GM04504 (cell line): ENCODE data around the gene NRXN3.
A peak's percentile ranks its signal among the peaks of the same experiment; 100 is the strongest.

Experiments
- DNase-seq: peaks from one replicate; pipeline ENCODE4 v3.0.0-alpha.2; 2012; ENCODE audit warnings: low read depth

The NRXN3 gene

DNA sequence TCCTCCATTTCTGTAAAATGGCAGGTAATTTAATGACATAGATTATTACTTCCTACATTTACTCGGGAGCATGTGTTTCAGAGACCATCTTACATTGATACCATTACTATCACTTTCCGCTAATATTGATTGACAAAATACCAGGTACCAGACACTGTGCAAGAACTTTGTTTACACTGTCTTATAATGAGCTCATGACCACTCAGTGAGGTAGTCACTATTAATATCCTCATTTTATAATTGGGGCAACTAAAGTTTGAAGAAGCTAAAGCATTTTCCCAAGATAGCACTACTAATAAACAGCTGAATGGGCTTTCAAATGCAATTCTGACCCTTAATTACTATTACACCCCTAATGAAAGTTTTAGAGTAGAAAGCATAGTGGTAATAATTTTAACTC is 1306.4 kb downstream of the NRXN3 start:
- no peak for DNase-seq

DNA sequence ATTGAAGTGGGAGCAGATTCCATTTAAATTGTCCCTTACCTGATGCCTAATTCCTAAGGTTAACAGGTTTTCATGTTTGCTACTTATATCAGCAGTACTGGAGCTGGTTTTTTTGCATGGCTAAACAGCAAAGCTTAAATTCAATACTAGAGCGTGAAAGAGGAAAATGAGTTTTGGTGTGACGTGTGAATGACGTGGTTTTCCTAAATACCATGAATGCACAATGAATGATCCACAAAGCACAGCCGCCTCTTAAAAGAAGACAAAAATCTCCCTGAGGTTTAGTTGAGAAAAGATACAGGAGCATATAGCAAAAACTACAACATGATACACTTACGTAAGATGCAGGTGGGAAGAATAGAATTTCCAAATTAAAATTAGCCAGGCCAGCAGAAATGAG is 1310.0 kb downstream of the NRXN3 start:
- no peak for DNase-seq

DNA sequence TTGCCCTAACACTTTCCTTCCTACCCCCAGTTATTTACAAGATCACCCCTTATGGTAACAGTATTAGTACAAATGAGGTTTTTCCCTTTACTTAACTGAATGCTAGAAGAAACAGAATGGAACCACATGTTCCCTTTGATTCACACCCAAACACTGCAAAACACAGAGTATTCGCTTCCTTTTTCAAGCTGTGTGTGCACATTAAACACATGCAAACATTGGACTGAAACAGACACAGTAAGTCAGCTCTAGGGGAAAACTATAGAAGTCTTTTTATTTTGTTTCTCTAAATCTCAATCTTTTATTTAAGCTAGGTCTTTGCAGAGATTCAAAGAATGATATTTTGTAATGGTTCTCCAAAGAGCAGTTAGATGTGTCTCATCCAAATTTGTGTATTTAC is 1312.7 kb downstream of the NRXN3 start:
- DNase-seq: no peak

DNA sequence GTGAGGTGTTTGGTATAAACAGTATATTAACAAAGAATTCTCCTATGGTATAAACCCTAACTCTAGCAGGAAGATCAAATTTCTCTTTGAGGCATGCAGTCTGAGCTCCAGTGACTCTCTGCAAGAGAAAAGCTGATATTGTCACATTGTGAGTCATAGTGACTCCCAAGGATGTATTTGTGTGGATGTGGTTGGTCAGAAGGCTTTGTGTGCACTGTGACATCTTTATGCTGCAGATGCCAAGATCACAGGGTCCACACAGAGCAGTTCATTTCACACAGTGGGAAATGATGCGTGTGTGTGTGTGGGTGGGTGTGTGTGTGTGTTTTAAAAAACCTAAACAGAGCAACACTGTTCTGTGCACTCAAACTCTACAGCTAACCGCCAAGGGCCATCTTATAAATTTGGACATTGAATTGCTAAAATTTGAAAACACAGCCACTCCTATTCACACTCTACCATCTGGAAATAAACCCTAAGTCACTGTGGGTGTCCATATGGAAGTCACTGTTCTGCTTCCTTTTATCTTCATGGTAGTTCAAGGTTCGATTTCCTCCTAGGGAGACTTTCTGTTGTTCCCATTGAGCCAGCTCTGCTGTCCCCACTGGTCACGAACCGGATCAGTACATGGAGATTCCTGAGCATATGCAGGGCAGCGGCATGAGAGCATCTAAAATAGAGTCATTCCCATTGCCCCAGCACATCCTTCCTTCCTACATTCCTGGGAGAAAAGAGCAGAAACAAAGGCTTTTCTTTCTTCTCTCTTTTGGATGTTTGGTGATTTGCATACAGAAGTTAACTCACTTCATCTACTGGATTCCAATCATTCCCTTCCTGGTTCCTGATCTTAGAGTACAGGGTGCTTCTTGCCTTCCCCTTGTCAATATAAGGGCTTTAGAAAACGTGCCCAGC is 1313.6 kb downstream of the NRXN3 start:
- peak; percentile 6 for DNase-seq

DNA sequence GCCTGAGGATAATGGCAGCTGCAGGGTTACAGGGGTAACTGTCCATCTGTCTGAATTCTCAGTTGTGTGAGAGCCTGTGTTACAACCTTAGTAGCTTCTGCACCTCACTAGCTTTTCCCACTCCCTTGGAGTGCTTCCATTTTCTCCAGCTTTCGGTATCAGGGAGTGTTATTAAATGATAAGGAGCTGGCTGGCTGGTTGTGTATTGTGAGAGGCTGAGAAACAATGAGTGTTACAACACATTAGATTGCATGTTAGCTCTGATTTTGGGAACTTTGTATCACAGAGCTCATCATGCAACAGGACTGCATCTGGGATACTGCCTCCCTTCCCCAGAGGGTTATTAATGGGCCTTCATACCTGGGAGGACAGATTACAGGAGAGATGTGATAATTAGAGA is 1317.5 kb downstream of the NRXN3 start:
- no peak for DNase-seq

DNA sequence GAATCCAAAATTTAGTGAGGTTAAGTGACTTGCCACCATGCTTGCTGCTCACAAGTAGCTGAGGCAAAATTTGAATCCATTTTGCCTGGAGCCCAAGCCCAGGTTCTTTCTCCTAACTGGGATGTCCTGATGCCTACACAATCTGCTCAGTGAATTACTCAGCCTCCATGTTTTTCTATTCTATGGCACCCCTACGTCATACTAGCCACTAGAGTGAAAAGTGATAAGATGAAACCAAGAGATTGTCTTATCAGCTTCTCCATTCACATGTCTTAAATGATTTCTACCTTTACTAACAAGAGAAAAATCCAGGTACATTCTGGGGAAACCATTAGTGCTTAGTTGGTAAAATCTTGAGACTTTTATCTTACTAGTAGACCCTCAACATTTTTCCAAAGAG is 1321.0 kb downstream of the NRXN3 start:
- DNase-seq: no peak

DNA sequence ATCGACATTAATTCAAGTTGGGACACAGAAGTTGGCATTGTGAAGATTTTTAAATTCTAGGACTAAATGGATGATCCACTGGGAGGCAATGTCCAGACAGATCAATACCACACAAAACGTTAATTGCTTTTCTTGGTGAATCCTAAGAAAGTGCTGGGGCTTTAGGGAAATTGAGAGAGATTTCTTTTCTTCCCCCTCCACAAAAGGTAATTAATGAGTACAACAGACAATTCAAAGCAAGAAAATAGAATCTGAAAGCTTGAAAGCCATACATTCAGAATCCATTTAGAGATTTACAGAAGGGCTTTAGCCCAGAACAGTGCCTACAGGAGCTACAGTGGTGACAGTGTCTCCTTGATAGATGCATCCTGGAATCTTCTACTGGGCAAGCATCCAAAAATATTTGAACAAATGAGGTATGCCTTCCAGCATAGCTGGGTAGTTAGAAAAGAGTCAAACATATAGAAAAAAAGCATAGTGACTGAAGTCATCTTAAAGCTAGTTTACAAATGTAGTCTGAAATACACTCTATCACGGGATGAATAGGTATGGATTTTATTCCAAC is 1323.0 kb downstream of the NRXN3 start:
- no peak for DNase-seq

DNA sequence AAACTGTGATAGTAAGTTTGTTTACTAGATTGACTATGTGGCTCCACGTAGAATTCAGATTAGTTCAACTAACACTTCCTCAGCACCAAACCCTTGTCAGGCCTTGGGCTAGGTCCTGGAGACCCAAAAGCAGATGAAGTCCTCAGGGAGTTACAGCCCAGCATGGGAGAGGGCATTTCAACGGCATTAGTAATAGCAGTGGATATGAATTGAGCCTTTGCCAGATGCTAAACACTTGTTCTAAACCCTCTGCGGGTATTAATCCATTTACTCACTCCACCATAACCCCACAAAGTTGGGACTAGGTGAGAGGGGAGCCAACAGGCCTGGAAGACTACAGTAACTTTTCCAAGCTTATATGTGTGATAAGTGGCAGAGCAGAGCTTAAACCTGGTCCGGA is 1326.5 kb downstream of the NRXN3 start:
- DNase-seq: no peak

DNA sequence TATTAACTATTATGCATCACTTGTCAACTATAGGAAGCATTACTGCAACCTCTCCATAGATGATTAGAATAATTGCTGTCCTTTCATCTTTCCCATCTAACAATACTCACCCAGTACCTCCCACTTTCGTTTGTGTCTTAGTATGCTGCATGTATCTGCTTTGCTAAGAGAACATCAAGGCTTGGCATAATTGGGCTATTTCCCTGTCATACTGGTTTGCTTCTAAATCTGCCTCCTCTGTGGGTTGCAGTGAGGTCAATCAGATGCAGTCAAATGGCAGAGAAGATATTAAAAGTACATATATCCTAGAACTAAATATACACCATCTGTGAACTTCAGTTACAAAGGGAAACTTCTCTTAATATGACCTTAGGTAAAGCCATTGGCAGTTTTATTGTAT is 1330.3 kb downstream of the NRXN3 start:
- DNase-seq: no peak

DNA sequence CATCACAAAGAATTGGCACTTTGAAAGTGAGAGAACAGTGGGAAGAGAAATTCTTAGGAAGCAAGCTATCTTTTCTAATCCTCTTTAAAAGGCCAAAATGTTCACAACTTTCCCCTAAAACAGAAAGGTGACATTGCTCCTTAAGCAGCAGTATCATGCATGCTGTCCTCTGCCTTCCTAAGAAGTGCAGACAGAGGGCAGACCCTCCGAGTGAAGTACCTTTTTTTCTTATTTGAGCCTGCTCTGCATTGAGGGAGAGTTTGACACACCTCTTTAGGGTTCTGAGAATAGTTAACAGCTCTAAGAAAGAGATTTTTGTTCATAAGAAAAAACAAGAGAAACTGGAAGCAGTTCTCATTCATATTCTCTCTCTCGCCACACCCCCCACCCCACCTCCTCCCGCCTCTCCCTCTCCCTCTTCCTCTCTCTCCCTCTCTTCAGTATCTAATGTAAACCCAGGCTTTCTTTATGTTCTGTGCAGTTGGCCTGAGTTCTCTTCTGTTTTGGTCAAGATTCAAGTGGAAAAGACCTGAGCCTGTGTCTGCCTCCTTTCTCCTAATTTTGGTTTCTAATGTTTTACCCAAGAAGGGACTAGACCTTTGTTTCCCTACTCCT is 1332.1 kb downstream of the NRXN3 start:
- no peak for DNase-seq

DNA sequence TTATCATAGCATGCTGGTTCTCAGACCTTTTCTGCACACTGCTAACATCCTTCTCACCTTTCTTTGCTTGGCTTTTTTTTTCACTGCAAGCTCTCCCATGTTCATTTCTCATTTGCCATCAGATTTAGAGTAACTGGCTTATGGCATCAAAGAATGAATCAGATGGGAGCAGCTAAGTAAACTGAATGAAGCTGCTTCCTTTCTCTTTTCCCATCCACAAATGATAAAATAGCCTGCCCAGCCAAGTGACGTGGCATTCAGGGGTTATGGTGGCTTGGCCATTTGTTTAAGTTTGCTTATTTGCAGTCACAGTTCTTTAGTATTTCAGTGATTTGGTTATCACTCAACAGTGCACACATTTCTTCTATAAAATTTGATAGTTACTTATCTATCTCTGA is 1332.6 kb downstream of the NRXN3 start:
- no peak for DNase-seq

DNA sequence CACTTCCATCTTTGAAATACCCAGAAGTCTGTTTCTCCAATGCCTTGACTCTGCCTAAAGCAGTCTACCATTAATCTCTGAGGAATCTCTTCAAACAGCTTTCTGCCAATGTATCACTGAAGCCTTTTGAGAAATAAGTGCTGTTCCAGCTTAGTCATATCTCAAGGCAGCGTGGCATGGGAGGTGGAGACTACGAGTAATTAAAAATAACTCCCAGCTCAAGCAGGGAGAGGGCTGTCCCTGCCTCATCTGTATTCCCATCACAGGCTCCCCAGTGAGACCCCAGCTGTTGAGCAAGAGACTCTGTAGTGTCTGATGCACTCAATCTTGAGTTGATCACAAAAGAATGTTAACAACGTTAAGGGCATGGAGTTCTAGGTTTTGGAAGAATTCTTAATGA is 1340.5 kb downstream of the NRXN3 start:
- DNase-seq: peak; percentile 55

DNA sequence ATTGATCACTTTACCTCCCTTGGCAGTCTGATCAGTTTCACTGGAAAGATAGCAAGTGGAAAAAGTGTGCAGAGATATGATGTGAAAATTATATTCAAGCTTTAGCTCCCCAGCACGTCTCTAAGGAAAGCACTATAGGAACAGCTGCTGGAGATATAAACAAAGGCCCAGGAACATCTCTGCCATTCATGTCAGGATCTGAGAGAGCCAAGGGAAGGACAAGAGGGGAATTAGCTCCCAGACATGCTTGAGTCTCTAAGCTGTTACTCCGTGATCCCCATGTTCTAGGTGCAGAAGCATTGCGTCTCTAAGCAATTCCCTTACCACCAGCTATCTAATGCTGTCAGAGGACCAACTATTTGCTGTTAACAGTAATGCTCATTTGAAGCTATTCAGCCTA is 1341.0 kb downstream of the NRXN3 start:
- DNase-seq: no peak

DNA sequence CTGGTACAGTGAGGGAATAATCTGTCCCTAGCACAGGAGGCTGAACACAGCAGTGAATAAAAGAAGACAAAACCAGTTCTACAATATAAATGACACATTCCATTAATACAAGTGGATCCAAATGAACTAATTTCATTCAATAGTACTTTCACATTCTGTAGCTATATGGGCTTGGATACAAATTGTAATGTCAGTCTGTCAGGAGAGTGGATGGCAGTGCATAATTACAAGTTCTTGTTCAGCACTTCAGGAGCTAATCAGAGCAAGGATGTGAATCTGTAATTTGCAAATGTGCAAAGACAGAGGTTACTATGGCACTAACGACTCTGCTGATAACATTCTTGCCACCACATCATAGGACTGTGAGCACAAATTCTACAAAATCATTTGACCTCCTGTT is 1343.3 kb downstream of the NRXN3 start:
- DNase-seq: no peak

DNA sequence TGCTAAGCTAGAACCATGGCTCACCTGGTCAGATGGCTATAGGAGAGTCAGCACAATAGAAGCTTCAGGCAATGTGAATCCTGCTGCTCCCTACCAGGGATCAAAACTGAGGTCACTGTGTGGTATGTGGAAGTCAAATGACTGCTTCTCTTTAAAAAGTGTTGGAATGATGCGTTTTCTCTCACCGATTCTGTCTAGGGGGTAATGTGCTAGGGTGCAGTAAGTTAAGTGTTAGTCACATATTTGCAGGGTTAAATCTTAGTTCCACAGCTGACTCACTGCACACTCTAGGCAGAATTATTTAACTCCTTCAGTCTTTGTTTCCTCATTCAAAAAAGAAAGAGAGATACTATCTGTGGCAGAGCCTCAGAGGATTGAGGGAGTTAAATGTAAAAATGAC is 1344.5 kb downstream of the NRXN3 start:
- peak; percentile 22 for DNase-seq

DNA sequence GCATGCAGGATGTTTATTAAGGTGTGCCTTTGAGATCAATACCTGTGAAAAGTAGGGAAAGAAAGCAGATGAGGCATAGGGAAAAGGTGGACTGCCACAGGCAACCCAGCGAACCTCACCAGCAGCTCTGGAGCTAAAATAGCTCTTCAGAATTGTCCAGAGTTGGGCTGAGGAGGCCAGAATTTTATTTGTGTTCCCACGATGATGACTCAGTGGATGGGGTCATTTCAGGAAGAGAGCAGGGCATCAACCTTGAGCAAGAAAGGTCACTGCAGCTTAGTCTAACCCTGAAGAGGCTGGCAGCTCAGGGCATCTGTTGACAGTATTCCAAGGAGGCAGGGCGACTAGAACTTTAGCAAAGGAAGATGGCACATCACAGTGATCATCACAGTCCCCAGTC is 1345.0 kb downstream of the NRXN3 start:
- no peak for DNase-seq

DNA sequence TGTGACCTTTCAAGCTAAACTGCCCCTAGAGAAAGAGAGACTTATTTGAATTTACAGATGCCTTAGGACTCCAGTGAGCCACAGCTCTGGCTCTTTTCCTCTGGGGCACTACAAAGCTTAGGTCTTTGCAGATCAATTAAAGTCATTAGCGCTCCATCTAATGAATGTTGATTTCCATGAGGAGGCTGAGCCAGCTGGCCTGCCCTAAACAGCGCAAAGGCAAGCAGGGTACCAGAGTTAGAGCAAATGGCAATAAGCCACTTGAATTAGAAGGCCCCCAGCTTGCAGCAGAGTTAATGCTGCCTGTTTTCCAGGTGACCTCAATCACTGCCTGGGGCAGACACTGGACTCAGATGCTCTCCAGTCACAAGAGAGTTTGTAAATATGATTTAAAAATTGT is 1345.8 kb downstream of the NRXN3 start:
- DNase-seq: no peak

DNA sequence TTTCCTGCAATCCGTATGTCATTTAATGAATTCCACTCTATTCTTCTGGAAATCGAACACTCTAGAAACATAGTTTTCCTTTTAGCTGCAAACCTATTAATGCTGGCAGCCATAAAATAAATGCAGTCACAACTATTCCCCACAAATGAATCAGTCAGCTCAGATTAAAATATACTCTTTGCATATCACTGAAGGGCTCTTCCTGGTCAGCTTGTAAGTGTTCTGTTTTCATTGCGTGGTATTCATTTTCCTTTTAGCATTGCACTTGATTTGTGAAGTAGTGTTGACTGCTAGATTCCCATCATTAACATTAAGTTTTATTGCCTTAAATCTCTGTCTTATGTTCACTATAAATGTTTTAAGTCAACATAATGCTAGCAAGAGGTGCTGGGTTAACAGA is 1355.2 kb downstream of the NRXN3 start:
- DNase-seq: no peak

DNA sequence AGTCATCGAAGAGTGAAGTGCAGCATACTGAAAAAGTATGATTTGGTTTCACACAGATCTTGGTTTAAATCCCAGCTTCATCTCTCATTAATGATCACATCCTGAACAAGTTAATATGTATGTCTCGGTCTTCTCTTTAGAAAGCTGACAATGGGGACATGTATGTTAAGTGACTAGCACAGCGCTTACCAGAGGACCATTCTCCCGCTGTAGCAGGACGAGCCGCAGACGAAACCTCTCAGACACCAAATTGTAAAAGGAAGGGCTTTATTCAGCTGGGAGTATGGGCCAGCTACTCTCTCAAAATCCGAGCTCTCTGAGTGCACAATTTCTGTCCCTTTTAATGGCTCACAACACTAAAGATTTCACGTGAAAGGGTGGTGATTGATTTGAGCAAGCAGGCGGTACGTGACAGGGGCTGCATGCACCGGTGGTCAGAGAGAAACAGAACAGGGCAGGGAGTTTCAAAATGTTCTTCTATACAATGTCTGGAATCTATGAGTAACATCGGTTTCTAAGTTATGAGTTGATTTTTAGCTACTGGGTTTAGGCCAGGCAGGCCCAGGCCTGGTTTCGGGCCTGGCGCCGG is 1358.7 kb downstream of the NRXN3 start:
- DNase-seq: no peak

DNA sequence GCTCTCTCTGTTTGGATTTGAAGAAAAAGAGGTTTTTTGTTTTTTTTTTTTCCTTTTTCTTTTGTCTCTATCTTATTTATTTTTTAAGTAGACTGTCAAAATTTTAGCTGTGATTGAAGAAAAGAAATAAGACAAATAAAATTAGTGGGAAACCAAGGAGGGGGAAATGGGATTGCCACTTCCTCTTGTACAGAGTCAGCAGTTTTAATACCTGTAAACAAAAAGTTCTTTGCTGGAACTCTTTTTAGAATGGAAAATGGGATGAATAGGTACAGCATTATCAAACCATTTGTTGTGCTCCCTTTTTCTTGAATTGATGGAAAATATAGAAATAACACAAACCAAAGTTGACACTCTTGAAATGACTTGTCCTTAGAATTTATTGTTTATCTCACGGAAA is 1360.4 kb downstream of the NRXN3 start:
- no peak for DNase-seq

DNA sequence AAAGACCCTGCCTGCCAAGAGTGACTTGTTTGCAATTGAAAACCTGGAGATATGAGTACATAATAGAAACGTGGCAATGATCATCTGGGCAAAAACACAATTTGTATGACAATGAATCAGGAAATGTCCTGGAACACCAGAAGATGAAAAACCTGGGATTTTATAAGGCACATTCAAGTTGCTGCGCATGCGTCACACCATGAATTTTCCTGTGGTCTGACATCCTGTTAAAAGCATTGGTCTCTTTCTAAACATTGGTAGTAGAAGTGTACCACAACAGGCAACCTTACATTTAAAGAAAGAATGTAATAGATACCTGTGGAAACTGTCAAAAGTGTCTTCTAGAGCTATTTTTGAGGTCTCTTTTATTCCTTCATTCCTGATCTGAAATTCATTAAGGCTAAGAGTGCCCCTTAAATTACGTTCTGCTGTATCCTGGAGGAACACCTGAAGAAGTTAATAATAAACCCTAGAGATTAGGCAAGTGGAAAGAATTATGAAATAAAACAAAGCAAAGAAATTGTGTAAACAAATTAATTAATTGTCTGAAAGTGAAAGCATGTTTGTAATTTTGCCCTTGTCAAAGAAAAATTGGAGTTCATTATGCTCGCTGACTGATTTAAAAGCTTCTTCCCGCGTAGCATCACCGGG is 1364.7 kb downstream of the NRXN3 start:
- DNase-seq: no peak

DNA sequence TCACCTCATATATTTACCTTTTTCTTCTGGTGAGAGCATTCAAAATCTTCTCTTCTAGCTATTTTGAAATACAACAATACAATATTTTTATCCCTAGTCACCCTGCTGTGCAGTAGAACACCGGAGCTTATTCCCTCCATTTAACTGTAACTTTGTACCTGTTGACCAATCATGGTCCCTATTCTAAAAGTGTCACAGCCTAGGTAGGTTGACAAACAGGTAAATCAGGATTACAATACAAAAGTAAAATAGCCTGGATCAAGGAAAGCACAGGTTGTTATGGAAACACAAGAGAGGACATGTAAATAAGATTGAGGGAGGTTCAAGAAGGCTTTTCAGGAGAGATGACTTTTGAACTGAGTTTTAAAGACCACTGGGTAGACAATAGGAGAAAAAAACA is 1370.2 kb downstream of the NRXN3 start:
- no peak for DNase-seq

DNA sequence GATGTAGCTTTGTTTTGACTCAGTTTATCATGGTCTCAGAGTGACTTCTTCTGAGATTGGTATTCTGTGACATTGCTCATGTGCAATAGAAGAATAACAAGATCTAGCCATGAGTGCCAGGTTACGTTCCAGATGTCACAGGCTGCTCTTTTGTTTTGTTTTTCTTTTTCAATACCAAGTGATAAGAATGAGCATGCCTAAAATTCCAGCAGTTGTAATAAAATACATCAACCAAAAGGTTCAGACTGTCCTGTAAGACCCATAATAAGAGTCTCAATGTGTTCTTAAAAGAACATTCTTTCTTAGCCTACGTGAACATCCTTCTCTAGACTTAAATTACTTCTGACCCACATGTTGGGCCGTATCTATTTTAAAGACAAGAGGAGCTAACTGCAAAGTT is 1371.9 kb downstream of the NRXN3 start:
- no peak for DNase-seq
